Ovary (tissue), 9 donors: Measurements from ENCODE around the gene HDAC9. TPM values are rescaled to one million over a fixed set of nuclear protein-coding genes. Genes with fewer than 3 reads are reported as not detected.

ENCODE experiments used
- DNase-seq, 5 donors: peaks; one replicate each; pipeline ENCODE4 v3.0.0-alpha.2; 2019 to 2020
- H3K27ac ChIP-seq, 2 donors: fragments of 200-600 bp; one replicate each; pipeline versions ENCODE4 v1.5.1 to v1.8.0; 2019 to 2022
- H3K27me3 ChIP-seq: fragments of 200-600 bp; one replicate; pipeline ENCODE4 v1.8.0; 2022
- H3K36me3 ChIP-seq: fragments of 200-600 bp; sonication (generic); one replicate; pipeline ENCODE4 v1.5.1; 2019
- H3K4me1 ChIP-seq: one replicate; pipeline ENCODE4 v1.8.1; 2013; ENCODE audit warnings: mild to moderate bottlenecking, moderate library complexity; ENCODE audit not compliant: insufficient read depth
- H3K4me3 ChIP-seq: fragments of 200-600 bp; sonication (generic); one replicate; pipeline ENCODE4 v1.5.1; 2017
- H3K9me3 ChIP-seq, 2 donors: fragments of 200-600 bp in 1 of 2; sonication (generic) in 1 of 2; one replicate each; pipeline versions ENCODE4 v1.5.1 to v1.8.1; 2013 to 2019; ENCODE audit warnings: mild to moderate bottlenecking in 1 of 2, moderate library complexity in 1 of 2
- EP300 ChIP-seq: sonication (generic); formaldehyde crosslinking; IDR thresholded peaks from one replicate; pipeline ENCODE4 v1.6.1; 2017; ENCODE audit warnings: antibody characterized with exemption
- POLR2A ChIP-seq: fragments of 450-650 bp; IDR thresholded peaks from one replicate; pipeline ENCODE4 v1.6.1; 2017; ENCODE audit warnings: antibody characterized with exemption, mild to moderate bottlenecking, moderate library complexity
- WGBS, 3 donors: extraction: QIAGEN DNeasy Blood & Tissue Kit in 1 of 3; methylation state at CpG; one replicate each; pipeline versions ENCODE4 v1.1.5 to v1.1.7; 2013 to 2017; 5-methylcytosine and 5-hydroxymethylcytosine counted together
- intact Hi-C, 4 donors: fragments of 100-400 bp; cut with DNase I; formaldehyde crosslinking; loops; one replicate each; pipeline versions ENCODE4 v1.11.0 to v1.15.1; 2022 to 2023
- polyA plus RNA-seq, 2 donors: library from polyadenylated mRNA; stranded (reverse); fragments of 200-250 nt in 1 of 2; fragments of 350-450 nt in 1 of 2; fragmentation: Illumina TruSeq in 1 of 2; extraction: RNeasy Lipid Tissue Mini Kit (QIAGEN cat#74804) in 1 of 2; gene quantifications; one replicate each; pipeline ENCODE4 v1.2.3, GENCODE V29; 2013 to 2014
- total RNA-seq, 7 donors: library from RNA; depleted of rRNA in 2 of 7; stranded (reverse); fragments of >200 nt in 2 of 7; fragmentation: NEBNext Ultra II Directional in 3 of 7; extraction: Animal tissue kit (Norgen Biotek cat#: 25700) in 3 of 7; gene quantifications; one replicate each; pipeline versions ENCODE4 v1.1.0 to v1.2.4, GENCODE V29; 2016 to 2023
- TF ChIP-seq, protein P1 (sequence below), 3 donors: fragments of 450-650 bp in 2 of 3; fragments of 200-600 bp in 1 of 3; IDR thresholded peaks; one replicate each; pipeline versions ENCODE4 v1.5.1 to v1.8.0; 2016 to 2022; ENCODE audit warnings: antibody characterized with exemption in 3 of 3, mild to moderate bottlenecking in 1 of 3
- donor health status: DM: no; HTN: no; CAD: no; lungs with moderate emphysema.
- donor health status: DM: no; HTN: no; CAD: no.
- donor health status: Bipolar disorder and iron deficiency.
- donor health status: DM: yes; HTN: yes; CAD: no.
- donor health status: DM: no; HTN: no; CAD: no.
- donor health status: DM: yes; HTN: yes; CAD: no.

The HDAC9 gene
- total and polyA plus RNA-seq, 9 donors: 1.7 to 22.3 (median 6.0) TPM

DNA sequence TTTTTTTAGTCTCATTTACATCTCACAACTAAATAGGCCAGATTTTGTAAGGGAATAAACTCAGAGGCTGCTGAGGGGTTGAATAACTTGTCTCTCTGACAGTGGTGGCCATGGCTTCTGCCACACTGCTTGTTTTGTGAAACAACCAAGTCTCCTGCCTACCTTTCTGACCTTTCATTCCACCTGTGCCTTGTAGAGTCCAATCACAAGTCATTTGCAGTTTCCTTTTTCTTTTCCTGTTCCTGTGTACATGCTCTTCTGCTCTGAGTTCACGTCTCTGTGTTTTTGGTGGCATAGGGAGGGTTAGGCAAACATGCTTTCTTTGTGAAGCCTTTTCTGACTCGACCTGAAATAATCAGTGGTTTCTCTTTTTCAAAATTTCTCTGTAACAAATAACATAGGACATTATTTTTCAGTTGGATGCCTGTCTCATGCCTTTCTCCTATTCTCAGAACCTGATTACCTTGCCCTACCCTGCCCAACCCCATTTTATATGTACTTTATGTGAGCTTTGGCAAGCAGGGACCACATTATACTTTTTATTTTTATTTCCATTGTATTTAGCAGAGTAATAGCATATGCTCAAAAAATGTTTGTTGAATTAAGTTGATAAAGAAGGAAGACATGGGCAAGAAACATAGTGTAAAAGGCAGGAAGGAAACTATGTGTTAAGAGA, 81.7 kb downstream of the HDAC9 start:
- 50 to 52% (median 52%) methylated on average over 2 of the region's 2 CpGs for WGBS, 3 donors
- no peaks in the 10 kb centered on the region for H3K9me3 ChIP-seq
- intact Hi-C loops: loop anchor here in 1 of 4 donors (10.0 kb wide), 1 partner anchor 222 kb away; no protein-coding TSS in a partner anchor

DNA sequence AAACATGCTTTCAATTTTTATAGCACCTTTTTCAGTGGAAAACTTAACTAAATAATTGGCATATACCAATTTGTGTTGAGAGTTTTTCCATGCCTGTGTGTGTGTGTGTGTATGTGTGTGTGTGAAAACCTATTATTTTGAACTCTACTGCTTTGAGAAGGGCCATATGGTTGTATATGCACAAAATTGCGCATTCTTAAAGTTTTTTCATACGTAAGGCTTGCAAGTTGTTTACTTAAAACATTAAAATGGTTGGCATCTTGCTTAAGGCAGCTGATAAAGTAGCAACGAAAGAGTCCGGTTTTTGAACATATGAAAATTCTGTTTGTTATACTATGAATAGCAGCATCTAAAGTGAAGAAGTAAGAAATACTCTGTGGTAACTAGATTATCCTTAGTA, 84.1 kb downstream of the HDAC9 start:
- Histone ChIP-seq H3K27me3 (no peaks in the 10 kb centered on the region), H3K9me3 (no peaks in the 10 kb centered on the region), H3K27ac (no peak overlapping the region), H3K4me1 (no peaks in the 10 kb centered on the region), H3K4me3 (no peak overlapping the region), H3K36me3 (no peaks in the 10 kb centered on the region)
- 61 to 77% (median 70%) methylated on average over 4 of the region's 4 CpGs for WGBS, 3 donors
- TF ChIP-seq EP300: no peak
- TF ChIP-seq, protein P1, sequence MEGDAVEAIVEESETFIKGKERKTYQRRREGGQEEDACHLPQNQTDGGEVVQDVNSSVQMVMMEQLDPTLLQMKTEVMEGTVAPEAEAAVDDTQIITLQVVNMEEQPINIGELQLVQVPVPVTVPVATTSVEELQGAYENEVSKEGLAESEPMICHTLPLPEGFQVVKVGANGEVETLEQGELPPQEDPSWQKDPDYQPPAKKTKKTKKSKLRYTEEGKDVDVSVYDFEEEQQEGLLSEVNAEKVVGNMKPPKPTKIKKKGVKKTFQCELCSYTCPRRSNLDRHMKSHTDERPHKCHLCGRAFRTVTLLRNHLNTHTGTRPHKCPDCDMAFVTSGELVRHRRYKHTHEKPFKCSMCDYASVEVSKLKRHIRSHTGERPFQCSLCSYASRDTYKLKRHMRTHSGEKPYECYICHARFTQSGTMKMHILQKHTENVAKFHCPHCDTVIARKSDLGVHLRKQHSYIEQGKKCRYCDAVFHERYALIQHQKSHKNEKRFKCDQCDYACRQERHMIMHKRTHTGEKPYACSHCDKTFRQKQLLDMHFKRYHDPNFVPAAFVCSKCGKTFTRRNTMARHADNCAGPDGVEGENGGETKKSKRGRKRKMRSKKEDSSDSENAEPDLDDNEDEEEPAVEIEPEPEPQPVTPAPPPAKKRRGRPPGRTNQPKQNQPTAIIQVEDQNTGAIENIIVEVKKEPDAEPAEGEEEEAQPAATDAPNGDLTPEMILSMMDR (IDR thresholded peaks at IDR 0.05): no peak
- no peak for TF ChIP-seq POLR2A
- intact Hi-C loops: loop anchor here in 1 of 4 donors (10.0 kb wide), 1 partner anchor 225 kb away; no protein-coding TSS in a partner anchor
- DNase-seq: no peak

More for the DNA sequence above, 81.7 kb downstream of the HDAC9 start:
- Histone ChIP-seq H3K4me3 (no peak overlapping the region), H3K36me3 (no peaks in the 10 kb centered on the region), H3K27ac (no peak overlapping the region), H3K4me1 (no peaks in the 10 kb centered on the region), H3K27me3 (no peaks in the 10 kb centered on the region)
- no peak for DNase-seq
- TF ChIP-seq, protein P1 (IDR thresholded peaks at IDR 0.05): no peak
- no peak for TF ChIP-seq EP300
- no peak for TF ChIP-seq POLR2A

DNA sequence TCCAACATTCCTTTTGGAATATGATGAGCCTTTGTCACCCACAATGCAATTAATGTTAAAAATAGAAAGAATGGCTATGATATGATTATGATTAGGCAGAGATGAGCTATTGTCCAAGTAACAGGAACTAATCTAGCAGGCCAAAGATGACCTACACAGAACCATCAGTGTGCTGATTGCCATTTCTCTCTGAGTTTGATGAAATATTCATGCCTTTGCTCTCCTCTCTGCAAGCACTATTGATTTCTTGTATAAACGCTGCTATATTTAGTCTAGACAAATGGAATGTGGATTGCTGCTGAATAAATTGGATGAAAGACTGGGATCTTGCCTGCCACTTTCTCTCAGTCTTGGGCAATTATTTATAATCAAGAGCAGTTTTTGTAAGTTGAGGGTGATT, 85.4 kb downstream of the HDAC9 start:
- no peak for DNase-seq
- H3K9me3 ChIP-seq: no peaks in the 10 kb centered on the region
- TF ChIP-seq EP300: no peak
- TF ChIP-seq, protein P1 (IDR thresholded peaks at IDR 0.05): no peak
- H3K27ac ChIP-seq: no peak overlapping the region
- no peak overlapping the region for H3K4me3 ChIP-seq
- H3K27me3 ChIP-seq: no peaks in the 10 kb centered on the region
- 22 to 41% (median 35%) methylated on average over 1 of the region's 1 CpG for WGBS, 3 donors
- intact Hi-C loops: no loop called here
- H3K4me1 ChIP-seq: no peaks in the 10 kb centered on the region
- H3K36me3 ChIP-seq: no peaks in the 10 kb centered on the region

DNA sequence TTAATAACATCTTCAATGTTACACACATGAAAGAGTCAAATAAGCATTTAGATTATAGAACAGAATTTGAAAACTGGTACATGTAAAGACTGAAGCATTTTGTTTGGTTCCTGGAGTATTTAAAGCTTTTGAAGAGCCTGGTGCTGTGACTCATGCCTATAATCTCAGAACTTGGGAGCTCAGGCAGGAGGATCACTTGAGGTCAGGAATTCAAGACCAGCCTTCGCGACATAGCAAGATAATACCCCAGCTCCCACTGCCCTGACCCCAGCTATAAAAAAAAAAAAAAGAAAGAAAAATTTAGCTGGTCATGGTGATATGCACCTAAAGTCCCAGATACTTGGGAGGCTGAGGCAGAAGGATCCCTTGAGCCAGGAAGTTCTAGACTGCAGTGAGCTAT, 87.8 kb downstream of the HDAC9 start:
- DNase-seq: no peak
- no peaks in the 10 kb centered on the region for H3K4me1 ChIP-seq
- H3K36me3 ChIP-seq: no peaks in the 10 kb centered on the region
- no peaks in the 10 kb centered on the region for H3K9me3 ChIP-seq
- H3K27me3 ChIP-seq: no peaks in the 10 kb centered on the region
- WGBS, 3 donors: 7 to 34% (median 25%) methylated on average over 2 of the region's 2 CpGs
- no peak overlapping the region for H3K4me3 ChIP-seq
- TF ChIP-seq POLR2A (no peak), EP300 (no peak)
- TF ChIP-seq, protein P1 (IDR thresholded peaks at IDR 0.05): no peak
- intact Hi-C loops: no loop called here
- no peak overlapping the region for H3K27ac ChIP-seq
